Ishikawa (cell line): Measurements from ENCODE around the gene INPP5K.

ENCODE experiments used
- CEBPB ChIP-seq: IDR thresholded peaks from 2 replicates; pipeline ENCODE4 v1.6.1; 2012
- CREB1 ChIP-seq: IDR thresholded peaks from 2 replicates; pipeline ENCODE4 v1.6.1; 2012; ENCODE audit warnings: low read depth
- EGR1 ChIP-seq: IDR thresholded peaks from 2 replicates; pipeline ENCODE4 v1.6.1; 2012
- EP300 ChIP-seq: IDR thresholded peaks from 2 replicates; pipeline ENCODE4 v1.6.1; 2012; ENCODE audit warnings: borderline replicate concordance
- FOXM1 ChIP-seq: IDR thresholded peaks from 2 replicates; pipeline ENCODE4 v1.6.1; 2012; ENCODE audit warnings: low read depth, borderline replicate concordance
- MAX ChIP-seq: IDR thresholded peaks from 2 replicates; pipeline ENCODE4 v1.6.1; 2012
- NFIC ChIP-seq: IDR thresholded peaks from 2 replicates; pipeline ENCODE4 v1.6.1; 2012
- RAD21 ChIP-seq: IDR thresholded peaks from 2 replicates; pipeline ENCODE4 v1.6.1; 2012; ENCODE audit warnings: low read depth
- TAF1 ChIP-seq: IDR thresholded peaks from 2 replicates; pipeline ENCODE4 v1.6.1; 2012; ENCODE audit warnings: low read depth, mild to moderate bottlenecking
- TCF12 ChIP-seq: IDR thresholded peaks from 2 replicates; pipeline ENCODE4 v1.6.1; 2012; ENCODE audit warnings: low read depth
- TEAD4 ChIP-seq: IDR thresholded peaks from 2 replicates; pipeline ENCODE4 v1.6.1; 2012
- YY1 ChIP-seq: IDR thresholded peaks from 2 replicates; pipeline ENCODE4 v1.6.1; 2012; ENCODE audit warnings: low read depth
- ZBTB7A ChIP-seq: IDR thresholded peaks from 2 replicates; pipeline ENCODE4 v1.6.1; 2012; ENCODE audit warnings: low read depth
- TF ChIP-seq, protein P1 (sequence below): IDR thresholded peaks from 2 replicates; pipeline ENCODE4 v1.6.1; 2012
- TF ChIP-seq, protein P2 (sequence below): IDR thresholded peaks from 2 replicates; pipeline ENCODE4 v1.6.1; 2012; ENCODE audit warnings: low read depth, mild to moderate bottlenecking

Gene INPP5K

GRCh38 chr17:1546292-1546922 is 30.0 kb upstream of the INPP5K start:
- TF ChIP-seq, protein P1, sequence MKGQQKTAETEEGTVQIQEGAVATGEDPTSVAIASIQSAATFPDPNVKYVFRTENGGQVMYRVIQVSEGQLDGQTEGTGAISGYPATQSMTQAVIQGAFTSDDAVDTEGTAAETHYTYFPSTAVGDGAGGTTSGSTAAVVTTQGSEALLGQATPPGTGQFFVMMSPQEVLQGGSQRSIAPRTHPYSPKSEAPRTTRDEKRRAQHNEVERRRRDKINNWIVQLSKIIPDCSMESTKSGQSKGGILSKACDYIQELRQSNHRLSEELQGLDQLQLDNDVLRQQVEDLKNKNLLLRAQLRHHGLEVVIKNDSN = no peak
- TF ChIP-seq CEBPB (no peak), EGR1 (no peak), YY1 (no peak), FOXM1 (no peak), ZBTB7A (no peak), RAD21 (no peak), CREB1 (no peak), TEAD4 (no peak), TCF12 (no peak), EP300 (no peak), NFIC (no peak), MAX (no peak), TAF1 (no peak)
- TF ChIP-seq, protein P2, sequence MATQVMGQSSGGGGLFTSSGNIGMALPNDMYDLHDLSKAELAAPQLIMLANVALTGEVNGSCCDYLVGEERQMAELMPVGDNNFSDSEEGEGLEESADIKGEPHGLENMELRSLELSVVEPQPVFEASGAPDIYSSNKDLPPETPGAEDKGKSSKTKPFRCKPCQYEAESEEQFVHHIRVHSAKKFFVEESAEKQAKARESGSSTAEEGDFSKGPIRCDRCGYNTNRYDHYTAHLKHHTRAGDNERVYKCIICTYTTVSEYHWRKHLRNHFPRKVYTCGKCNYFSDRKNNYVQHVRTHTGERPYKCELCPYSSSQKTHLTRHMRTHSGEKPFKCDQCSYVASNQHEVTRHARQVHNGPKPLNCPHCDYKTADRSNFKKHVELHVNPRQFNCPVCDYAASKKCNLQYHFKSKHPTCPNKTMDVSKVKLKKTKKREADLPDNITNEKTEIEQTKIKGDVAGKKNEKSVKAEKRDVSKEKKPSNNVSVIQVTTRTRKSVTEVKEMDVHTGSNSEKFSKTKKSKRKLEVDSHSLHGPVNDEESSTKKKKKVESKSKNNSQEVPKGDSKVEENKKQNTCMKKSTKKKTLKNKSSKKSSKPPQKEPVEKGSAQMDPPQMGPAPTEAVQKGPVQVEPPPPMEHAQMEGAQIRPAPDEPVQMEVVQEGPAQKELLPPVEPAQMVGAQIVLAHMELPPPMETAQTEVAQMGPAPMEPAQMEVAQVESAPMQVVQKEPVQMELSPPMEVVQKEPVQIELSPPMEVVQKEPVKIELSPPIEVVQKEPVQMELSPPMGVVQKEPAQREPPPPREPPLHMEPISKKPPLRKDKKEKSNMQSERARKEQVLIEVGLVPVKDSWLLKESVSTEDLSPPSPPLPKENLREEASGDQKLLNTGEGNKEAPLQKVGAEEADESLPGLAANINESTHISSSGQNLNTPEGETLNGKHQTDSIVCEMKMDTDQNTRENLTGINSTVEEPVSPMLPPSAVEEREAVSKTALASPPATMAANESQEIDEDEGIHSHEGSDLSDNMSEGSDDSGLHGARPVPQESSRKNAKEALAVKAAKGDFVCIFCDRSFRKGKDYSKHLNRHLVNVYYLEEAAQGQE = no peak

DNA sequence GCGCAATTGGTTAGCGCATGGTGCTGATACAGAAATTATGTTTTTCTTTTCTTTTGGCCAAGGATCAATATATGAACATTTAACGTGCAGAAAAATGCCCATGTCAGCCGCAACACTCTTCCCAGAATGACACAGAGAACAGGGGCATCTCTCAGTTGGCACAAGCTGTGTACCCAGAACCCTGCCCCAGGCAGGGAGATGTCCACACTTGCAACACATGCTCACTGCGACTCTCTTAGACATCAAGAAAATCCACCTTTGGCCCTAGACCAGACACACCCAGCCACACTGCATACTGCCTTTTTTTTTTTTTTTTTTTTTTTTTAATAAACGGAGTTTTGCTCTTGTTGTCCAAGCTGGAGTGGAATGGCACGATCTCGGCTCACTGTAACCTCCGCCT is 29.2 kb upstream of the INPP5K start:
- TF ChIP-seq TCF12 (no peak), NFIC (no peak), CREB1 (no peak), EGR1 (no peak), MAX (no peak), RAD21 (no peak), CEBPB (no peak), ZBTB7A (no peak), TEAD4 (no peak), YY1 (no peak), TAF1 (no peak), EP300 (no peak), FOXM1 (no peak)
- TF ChIP-seq, protein P2 = no peak
- TF ChIP-seq, protein P1 = no peak

DNA sequence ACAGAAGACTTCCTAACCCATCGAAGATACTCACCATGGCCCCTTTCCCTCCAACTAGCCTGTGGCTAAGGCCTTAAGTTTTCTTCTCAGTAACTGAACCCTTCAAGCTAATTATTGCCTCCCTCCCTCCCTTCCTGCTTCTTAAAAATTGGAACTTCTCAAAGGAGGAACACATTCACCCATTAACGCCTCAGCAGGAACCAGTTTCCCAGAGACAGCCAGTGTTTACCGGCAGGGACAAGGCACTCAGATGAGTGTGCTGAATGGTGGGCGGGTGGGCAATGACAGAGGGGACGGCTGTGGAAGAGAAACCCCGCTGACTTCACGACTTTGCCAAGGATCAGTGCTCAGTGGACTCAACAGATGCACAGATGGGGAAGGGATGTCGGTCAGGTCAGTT is 25.9 kb upstream of the INPP5K start:
- no peak for TF ChIP-seq YY1
- TF ChIP-seq, protein P1 = no peak
- TF ChIP-seq, protein P2 = no peak
- TF ChIP-seq EGR1 = no peak
- TF ChIP-seq MAX = no peak
- TF ChIP-seq TAF1 = no peak
- no peak for TF ChIP-seq CEBPB
- TF ChIP-seq NFIC = no peak
- no peak for TF ChIP-seq CREB1
- no peak for TF ChIP-seq TEAD4
- no peak for TF ChIP-seq ZBTB7A
- TF ChIP-seq TCF12 = no peak
- TF ChIP-seq EP300 = no peak
- TF ChIP-seq RAD21 = no peak
